ENCODE measurements around the gene CMC2.

DNA sequence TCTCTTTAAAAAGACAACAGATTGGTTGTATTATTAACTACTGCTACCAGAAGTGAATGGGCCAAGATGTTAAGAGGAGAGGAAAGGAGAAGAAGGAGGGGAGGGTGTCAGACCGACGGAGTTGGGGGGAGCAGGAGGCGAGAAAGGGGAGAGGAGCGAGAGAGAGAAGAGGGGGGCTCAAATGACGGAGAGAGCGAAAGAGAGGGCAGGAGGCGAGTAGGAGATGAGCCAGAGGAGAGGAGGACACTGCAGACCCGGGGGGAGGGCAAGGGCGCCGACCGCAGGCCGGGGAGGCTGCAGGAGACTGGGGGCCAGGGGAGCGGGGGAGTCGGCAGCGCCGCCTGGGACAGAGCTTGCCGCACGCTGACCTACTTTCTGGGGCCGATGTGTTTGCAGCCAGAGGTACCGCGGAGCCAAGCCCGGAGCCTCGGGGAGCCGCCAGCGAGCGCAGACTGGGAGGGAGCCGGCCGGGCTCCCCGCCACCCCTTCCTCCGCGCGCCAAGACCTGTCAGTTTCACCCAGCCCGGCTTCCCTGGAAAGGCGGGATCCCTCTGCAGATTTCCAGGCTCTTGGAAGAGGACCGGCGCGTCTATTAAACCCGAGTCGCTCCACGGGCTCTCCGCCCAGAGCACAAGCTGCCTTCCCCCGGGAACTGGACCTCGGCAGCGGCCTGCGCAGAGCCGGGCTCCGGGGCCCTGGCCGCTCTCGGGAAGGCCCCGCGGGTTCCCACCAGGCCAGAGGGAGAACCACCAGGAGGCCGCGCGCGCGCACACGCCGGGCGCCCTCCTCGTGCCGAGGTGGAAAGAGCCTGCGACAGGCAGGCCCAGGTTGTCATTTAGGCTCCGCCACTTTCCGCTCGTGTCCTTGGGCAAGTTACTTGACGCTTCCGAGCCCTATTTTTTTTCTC, 74.6 kb downstream of the CMC2 start:
- no peak for TF ChIP-seq POLR2AphosphoS5 (IDR thresholded peaks at IDR 0.05; ENCODE audit: borderline replicate concordance, low read depth, low read length)
- TF ChIP-seq EZH2 (IDR thresholded peaks at IDR 0.05): no peak
- TF ChIP-seq FOXP2 (optimal IDR thresholded peaks at IDR 0.05; ENCODE audit: control extremely low read depth, extremely low read length, insufficient read depth): no peak
